Measurements from ENCODE around the gene ATP6V1G1. TPM values are rescaled to one million over a fixed set of nuclear protein-coding genes. Genes with fewer than 3 reads are reported as not detected.

ATP6V1G1 gene
- total and polyA plus RNA-seq, 2 of the 13 experiments (the other 11 are each of a cell fraction or from before 2014, with no cell fraction given): 108 to 158 TPM

- TF ChIP-seq, protein P1, sequence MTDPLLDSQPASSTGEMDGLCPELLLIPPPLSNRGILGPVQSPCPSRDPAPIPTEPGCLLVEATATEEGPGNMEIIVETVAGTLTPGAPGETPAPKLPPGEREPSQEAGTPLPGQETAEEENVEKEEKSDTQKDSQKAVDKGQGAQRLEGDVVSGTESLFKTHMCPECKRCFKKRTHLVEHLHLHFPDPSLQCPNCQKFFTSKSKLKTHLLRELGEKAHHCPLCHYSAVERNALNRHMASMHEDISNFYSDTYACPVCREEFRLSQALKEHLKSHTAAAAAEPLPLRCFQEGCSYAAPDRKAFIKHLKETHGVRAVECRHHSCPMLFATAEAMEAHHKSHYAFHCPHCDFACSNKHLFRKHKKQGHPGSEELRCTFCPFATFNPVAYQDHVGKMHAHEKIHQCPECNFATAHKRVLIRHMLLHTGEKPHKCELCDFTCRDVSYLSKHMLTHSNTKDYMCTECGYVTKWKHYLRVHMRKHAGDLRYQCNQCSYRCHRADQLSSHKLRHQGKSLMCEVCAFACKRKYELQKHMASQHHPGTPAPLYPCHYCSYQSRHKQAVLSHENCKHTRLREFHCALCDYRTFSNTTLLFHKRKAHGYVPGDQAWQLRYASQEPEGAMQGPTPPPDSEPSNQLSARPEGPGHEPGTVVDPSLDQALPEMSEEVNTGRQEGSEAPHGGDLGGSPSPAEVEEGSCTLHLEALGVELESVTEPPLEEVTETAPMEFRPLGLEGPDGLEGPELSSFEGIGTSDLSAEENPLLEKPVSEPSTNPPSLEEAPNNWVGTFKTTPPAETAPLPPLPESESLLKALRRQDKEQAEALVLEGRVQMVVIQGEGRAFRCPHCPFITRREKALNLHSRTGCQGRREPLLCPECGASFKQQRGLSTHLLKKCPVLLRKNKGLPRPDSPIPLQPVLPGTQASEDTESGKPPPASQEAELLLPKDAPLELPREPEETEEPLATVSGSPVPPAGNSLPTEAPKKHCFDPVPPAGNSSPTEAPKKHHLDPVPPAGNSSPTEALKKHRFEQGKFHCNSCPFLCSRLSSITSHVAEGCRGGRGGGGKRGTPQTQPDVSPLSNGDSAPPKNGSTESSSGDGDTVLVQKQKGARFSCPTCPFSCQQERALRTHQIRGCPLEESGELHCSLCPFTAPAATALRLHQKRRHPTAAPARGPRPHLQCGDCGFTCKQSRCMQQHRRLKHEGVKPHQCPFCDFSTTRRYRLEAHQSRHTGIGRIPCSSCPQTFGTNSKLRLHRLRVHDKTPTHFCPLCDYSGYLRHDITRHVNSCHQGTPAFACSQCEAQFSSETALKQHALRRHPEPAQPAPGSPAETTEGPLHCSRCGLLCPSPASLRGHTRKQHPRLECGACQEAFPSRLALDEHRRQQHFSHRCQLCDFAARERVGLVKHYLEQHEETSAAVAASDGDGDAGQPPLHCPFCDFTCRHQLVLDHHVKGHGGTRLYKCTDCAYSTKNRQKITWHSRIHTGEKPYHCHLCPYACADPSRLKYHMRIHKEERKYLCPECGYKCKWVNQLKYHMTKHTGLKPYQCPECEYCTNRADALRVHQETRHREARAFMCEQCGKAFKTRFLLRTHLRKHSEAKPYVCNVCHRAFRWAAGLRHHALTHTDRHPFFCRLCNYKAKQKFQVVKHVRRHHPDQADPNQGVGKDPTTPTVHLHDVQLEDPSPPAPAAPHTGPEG (CRISPR knock-in tag; IDR thresholded peaks at IDR 0.05): no peak
- TF ChIP-seq ZNF33B (CRISPR knock-in tag; IDR thresholded peaks at IDR 0.05) (no peak), SOX5 (CRISPR knock-in tag; IDR thresholded peaks at IDR 0.05; ENCODE audit: borderline replicate concordance) (peak; percentile 82; the same call in 1 of the 2 replicates), CHD2 (IDR thresholded peaks at IDR 0.05; ENCODE audit: low read depth, low read length) (no peak), ZKSCAN5 (CRISPR knock-in tag; IDR thresholded peaks at IDR 0.05) (no peak), CENPX (CRISPR knock-in tag; IDR thresholded peaks at IDR 0.05) (no peak), ZSCAN29 (CRISPR knock-in tag; conservative IDR thresholded peaks at IDR 0.05) (no peak), GLI4 (CRISPR knock-in tag; IDR thresholded peaks at IDR 0.05; ENCODE audit: borderline replicate concordance) (no peak), CENPBD1 (CRISPR knock-in tag; IDR thresholded peaks at IDR 0.05; ENCODE audit: borderline replicate concordance, low read depth) (no peak), ETV6 (CRISPR knock-in tag; conservative IDR thresholded peaks at IDR 0.05) (no peak), TMF1 (CRISPR knock-in tag; IDR thresholded peaks at IDR 0.05; ENCODE audit: low read depth) (no peak), ATF7-NPFF (CRISPR knock-in tag; IDR thresholded peaks at IDR 0.05; ENCODE audit: low read depth) (no peak), HINFP (CRISPR knock-in tag; IDR thresholded peaks at IDR 0.05; ENCODE audit: low read depth) (no peak), RXRA (CRISPR knock-in tag; IDR thresholded peaks at IDR 0.05) (no peak), HNF4G (IDR thresholded peaks at IDR 0.05; ENCODE audit: borderline replicate concordance, low read depth, low read length) (0 out of 2 replicates have a peak, but pooled peaks have one; percentile 7), HNF4G (CRISPR knock-in tag; IDR thresholded peaks at IDR 0.05; ENCODE audit: borderline replicate concordance, low read depth) (no peak), SAFB2 (CRISPR knock-in tag; IDR thresholded peaks at IDR 0.05; ENCODE audit: borderline replicate concordance, low read depth) (no peak), RAD21 (CRISPR knock-in tag; IDR thresholded peaks at IDR 0.05) (no peak), MZF1 (CRISPR knock-in tag; IDR thresholded peaks at IDR 0.05; ENCODE audit: borderline replicate concordance) (no peak)
- TF ChIP-seq, protein P2, sequence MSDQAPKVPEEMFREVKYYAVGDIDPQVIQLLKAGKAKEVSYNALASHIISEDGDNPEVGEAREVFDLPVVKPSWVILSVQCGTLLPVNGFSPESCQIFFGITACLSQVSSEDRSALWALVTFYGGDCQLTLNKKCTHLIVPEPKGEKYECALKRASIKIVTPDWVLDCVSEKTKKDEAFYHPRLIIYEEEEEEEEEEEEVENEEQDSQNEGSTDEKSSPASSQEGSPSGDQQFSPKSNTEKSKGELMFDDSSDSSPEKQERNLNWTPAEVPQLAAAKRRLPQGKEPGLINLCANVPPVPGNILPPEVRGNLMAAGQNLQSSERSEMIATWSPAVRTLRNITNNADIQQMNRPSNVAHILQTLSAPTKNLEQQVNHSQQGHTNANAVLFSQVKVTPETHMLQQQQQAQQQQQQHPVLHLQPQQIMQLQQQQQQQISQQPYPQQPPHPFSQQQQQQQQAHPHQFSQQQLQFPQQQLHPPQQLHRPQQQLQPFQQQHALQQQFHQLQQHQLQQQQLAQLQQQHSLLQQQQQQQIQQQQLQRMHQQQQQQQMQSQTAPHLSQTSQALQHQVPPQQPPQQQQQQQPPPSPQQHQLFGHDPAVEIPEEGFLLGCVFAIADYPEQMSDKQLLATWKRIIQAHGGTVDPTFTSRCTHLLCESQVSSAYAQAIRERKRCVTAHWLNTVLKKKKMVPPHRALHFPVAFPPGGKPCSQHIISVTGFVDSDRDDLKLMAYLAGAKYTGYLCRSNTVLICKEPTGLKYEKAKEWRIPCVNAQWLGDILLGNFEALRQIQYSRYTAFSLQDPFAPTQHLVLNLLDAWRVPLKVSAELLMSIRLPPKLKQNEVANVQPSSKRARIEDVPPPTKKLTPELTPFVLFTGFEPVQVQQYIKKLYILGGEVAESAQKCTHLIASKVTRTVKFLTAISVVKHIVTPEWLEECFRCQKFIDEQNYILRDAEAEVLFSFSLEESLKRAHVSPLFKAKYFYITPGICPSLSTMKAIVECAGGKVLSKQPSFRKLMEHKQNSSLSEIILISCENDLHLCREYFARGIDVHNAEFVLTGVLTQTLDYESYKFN (CRISPR knock-in tag; conservative IDR thresholded peaks at IDR 0.05): peak; percentile 70; the same call in 1 of the 2 replicates
Measured at GRCh38 chr9:114570742-114571141, 16.8 kb upstream of the ATP6V1G1 start (continued).
